NOMO-1 treated with DMSO at 0.1 percent for 48 hours (cell line): ENCODE data around the gene CHST15.

Source experiments
- DNase-seq: peaks from one replicate; lab custom pipeline; 2025; ENCODE audit not compliant: unreplicated experiment; lab: John Stamatoyannopoulos, UW

Gene CHST15

DNA sequence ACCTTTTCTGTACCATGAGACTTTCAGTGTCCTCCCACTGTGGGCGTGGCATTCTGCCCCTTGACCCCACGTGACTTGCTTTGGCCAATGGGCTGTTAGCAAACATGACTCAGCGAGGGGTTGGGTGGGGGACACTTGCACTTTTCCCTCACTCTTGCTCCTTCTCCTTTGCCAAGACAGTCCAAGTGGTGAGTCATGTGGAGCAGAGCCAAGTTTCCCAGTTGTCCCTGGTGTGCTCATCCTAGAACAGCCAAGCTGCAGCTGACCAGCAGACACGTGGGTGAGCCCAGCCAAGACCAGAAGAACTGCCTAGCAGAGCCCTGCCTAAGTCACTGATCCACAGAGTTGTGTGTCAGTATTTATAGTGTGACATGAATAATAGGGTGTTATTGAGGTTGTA, 119.0 kb downstream of the CHST15 start:
- no peak for DNase-seq

DNA sequence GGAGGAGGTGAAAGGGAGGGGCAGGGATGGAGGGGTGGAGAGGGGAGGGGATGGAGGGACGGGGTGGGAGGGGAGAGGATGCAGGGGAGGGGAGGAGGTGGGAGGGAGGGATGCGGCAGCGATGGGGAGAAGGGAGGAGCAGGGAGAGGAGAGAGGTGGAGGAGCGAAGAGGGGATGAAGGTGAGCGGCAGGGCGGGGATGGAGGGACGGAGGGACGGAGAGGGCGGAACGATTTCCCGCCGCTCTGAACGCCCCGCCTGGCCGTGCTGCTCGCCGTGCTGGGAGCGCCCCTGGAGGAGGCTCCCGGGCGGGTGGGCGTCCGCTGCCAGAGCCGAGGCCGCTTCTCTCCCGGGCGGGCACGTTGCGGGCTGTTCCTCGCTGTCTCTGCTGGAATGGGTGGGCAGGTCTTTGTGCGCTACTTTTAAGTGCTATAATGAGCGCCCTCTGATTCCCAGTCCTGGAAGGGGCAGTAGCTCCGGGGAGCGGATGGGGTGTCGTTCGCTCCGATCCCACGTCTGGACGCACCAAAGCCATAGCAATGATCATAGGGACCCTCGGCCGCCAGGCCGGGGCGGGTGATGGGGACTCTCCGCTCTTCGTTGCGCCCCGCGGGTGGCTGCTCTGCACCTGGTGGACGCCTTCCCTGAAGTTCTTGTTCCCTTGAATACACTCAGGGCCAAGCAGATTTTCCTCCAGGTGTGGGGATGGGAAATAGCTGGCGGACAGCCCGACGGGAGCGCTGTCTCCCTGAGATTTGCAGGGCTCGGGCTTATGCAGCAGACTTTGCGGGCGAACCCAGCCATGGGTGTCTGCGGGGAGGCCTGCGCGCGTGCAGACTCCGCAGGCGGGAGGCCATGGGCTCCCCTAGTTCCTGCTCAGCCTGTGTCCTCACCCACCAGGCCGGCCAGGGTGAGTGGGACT, 120.7 kb downstream of the CHST15 start:
- no peak for DNase-seq

DNA sequence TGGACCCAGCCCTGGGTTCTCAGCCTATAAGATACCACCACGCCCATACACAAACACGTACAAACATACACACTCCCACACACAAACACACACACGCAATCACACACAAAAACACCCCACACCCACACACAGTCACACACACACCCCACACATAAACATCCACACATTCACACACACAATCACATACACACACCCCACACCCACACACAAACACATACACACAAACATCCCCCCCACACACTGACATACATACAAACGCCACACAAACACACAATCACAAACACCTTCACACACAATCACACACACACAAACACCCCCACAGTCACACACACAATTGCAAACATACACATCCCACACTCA, 122.5 kb downstream of the CHST15 start:
- no peak for DNase-seq

DNA sequence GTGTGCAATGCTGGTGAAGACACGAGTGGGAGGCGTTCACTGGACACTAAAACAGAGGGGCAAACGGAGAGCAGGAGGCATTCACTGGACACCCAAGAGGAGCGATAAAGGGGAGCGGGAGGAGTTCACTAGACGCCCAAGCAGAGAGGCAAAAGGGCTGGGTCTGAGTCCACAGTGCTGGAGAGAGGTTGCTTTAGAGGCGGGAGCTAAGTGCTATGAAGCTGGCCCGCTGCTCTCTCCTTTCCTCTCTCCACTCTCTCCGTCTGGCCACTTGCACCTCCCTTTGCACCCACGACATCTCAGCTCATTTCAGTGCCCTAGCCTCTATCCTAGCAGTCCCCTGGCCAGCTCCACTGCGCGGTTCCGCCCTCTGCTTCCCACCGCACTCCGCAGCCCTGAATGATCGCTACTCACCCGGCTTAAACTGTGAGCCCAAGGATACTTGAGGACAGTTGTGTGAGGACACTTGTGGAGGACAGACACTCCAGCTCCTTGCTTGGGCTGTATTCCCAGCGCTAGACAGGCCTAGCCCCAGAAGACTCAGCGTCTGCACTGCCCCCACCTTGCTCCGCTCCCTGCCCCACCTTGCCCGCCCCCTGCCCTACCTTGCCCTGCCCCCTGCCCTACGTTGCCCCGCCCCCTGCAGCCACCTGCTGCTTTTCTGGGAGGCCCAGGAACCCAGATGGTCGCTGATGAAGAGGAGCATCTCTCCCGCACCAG, 123.0 kb downstream of the CHST15 start:
- no peak for DNase-seq

DNA sequence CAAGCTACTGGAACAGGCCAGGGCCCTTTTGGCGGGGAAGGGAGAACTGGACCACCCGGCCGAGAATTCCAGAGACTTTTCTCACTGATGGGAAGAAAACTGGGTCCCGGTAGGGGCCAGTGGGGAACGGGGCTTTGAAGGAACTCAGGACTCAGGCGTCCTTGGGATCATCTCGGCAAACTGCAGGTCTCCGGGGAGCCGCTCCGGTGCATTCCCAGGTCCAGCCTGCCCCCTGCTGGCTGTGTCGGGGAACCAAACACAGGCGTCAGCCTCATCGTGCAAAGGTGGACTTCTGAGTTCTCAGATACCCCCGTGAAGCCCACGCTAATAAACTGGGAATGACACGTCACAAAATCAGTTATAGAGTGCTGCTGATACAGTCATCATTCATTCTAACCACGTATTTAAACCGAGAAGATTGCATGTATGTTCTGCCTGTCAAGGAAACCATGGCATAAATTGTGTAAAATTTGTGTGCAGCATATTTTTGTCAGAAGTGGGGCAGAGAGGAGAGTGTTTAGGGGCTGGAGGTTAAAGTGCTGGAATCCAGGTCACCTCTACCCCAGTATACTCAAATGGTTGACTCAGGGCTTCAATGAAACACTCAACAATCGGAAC, 125.7 kb downstream of the CHST15 start:
- DNase-seq: peak; percentile 16

- no peak for DNase-seq
These were observed 126.5 kb downstream of the CHST15 start for GRCh38 chr10:123966896-123967231.

DNA sequence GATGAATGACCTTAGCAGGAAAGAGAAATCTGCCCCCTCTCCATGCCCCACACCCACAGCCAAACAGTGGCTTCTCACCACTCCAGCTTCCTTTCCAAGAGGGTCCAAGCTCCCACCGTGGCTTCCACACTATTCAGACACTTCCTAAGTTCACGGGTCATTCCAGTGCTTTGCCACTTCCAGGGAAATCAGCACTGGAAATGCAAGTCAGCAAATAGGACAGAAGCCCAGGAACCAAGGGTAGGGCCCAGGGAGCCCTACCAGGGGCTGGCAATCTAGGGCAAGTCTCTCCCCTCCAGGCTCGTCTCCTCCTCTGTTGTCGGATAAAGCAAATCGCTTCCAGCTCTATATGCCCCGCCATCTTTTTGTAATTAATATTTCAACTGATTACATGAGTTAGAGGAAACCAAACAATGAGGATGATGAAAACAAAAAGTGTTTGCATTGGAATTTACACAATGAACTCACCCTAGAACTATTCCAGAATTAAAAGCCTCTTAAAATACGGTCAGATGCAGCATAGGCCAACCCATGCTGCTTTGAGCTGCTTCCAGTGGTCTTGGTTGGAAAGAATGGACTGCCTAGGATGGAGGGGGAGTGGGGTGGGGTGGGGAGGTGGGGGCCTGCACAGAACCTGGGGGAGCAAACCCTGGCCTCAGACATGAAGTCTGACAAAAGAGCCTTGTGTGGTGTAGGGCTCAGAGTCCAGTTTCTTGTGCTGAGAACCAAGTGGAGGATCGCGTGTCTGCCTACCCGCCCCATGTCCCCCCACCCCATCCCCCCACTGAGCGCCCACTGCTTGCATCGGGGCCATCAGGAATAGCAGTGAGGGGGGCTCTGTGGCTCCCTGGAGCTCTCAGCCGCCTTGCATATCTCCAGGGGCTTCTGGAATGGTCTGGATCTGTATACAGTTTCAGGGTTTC, 127.2 kb downstream of the CHST15 start:
- DNase-seq: no peak

DNA sequence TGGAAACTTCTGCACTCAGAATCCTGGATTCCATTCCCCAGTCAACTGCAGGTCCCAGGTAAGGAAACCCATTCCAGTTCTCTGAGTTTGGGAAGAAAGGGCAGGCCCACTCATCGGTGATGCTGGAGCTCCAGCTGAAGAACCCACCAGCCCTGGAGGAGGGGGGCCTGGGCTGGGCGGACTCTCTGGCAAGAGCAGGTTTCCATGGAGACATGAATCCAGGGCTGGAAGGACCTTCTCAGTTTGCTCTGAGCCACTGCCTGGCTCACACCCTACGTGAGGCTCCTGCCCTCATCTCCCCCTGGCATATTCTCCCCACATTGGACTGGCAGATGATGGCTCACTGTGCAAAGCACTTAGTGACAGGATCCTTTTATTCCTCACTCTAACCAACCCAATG, 128.4 kb downstream of the CHST15 start:
- DNase-seq: no peak

DNA sequence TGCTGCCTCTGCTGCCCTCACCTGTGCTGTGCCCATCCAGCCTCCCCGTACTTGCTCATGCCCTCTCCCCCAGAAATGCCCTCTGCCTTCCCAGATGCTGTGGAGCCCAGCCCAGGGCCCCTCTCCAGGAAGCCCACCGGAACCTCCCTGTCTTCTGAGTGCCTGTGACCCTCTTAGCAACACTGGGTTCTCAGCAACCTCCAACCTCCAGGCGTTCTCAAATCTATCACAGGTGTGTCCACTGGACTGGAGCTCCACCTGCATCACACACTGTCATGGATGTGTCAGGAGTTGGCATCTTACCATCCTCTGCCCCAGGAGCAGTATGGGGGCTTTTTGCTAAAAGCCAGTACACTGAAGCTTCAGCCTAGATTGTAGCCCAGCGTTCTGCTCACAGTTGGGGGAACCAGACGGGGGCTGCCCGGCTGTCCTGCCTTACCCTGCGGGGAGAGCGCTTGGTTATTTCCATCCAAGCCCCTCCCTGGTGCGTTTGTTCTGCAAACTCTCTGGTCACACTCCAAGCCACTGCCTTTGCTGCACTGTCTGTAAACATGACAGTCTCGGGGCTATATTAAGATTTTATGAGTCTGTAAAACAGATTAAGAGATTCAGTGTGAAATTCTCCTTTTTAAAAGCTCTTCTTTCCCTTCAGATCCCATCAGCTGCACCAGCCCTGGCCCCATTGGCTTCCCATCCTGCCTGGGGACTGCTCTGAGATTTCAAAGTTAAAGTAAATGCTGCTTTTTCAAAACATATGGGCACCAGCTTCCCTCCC, 130.5 kb downstream of the CHST15 start:
- no peak for DNase-seq

DNA sequence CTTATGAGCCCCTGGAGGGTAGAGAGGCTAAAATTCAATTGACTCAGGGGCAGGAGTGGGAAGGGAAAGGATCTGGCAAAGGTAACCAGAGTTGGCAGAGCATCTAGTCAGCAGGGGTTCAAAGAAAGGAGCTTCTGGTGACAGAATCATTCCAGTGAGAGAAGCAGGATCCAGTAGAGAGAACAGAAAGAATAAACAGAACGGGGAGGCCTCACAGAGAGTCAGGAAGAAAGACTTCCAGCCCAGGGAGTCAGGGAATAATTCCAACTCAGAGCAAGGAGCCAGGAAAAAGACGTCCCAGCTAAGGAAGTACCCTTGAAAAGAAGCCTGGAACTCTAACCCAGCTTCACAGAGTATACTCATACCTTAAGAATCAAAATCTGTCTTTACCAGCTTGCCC, 135.2 kb downstream of the CHST15 start:
- no peak for DNase-seq
